ENCODE measurements around the gene CFAP54.

Gene CFAP54

DNA sequence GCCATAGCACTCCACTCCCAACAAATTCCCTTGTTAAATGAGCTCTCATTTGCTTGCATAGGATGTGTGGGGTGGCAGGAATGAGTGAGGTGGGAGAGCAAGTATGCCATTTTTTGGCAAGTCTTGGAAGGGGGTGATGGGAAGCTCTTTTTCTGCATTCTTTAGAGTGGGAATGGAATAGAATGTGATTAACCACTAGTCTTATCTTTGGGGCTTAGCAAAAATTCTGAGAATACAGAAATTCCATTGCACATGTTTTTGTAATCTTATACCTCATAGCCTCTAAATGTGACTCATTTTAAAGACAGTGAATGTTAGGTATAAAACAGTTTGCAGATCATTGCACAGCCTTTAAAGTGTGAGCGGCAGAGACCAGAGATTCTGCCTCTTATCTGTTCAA is 389.3 kb downstream of the CFAP54 start:
- TF ChIP-seq POLR2A (IDR thresholded peaks at IDR 0.05; ENCODE audit: extremely low read depth, insufficient read length) (no peak), MYC (IDR thresholded peaks at IDR 0.05; ENCODE audit: low read depth, low read length) (no peak), CTCF (IDR thresholded peaks at IDR 0.05; ENCODE audit: low read depth, low read length) (no peak), MAX (IDR thresholded peaks at IDR 0.05; ENCODE audit: low read depth, low read length) (no peak)
- H3K4me3 ChIP-seq (ENCODE audit: low read depth, low read length), result no peak overlapping the region
- DNase-seq (ENCODE audit: low read depth), result no peak

GRCh38 chr12:96879301-96879700 is 389.9 kb downstream of the CFAP54 start:
- no peak for DNase-seq (ENCODE audit: low read depth)
- no peak for TF ChIP-seq MYC (IDR thresholded peaks at IDR 0.05; ENCODE audit: low read depth, low read length)
- TF ChIP-seq POLR2A (IDR thresholded peaks at IDR 0.05; ENCODE audit: extremely low read depth, insufficient read length), result no peak
- no peak overlapping the region for H3K4me3 ChIP-seq (ENCODE audit: low read depth, low read length)

DNA sequence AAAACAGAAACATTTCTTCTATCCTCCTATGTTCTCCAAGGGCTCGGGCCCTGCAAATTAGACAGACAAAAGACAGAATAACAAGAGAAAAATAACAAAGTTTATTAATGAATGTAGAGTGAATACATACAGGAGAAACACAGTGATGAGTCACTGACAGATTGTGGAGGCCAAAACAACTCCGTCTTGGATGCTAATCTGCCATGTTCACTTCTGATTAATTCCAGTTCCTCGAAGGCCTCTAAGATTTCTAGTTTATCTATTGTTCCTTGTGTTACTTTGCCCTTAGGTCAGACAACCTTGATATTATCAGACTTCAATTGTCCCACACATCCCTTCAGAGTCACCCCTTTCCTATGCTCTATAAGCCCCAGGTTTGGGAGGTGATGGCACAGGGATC is 390.8 kb downstream of the CFAP54 start:
- DNase-seq (ENCODE audit: low read depth), result no peak
- no peak overlapping the region for H3K4me3 ChIP-seq (ENCODE audit: low read depth, low read length)
- TF ChIP-seq POLR2A (IDR thresholded peaks at IDR 0.05; ENCODE audit: extremely low read depth, insufficient read length) (no peak), CTCF (IDR thresholded peaks at IDR 0.05; ENCODE audit: low read depth, low read length) (no peak), MAX (IDR thresholded peaks at IDR 0.05; ENCODE audit: low read depth, low read length) (no peak), MYC (IDR thresholded peaks at IDR 0.05; ENCODE audit: low read depth, low read length) (no peak)

GRCh38 chr12:96881608-96882007 is 392.2 kb downstream of the CFAP54 start:
- H3K4me3 ChIP-seq (ENCODE audit: low read depth, low read length), result no peak overlapping the region
- no peak for DNase-seq (ENCODE audit: low read depth)
- TF ChIP-seq POLR2A (IDR thresholded peaks at IDR 0.05; ENCODE audit: extremely low read depth, insufficient read length) (no peak), MAX (IDR thresholded peaks at IDR 0.05; ENCODE audit: low read depth, low read length) (no peak), MYC (IDR thresholded peaks at IDR 0.05; ENCODE audit: low read depth, low read length) (no peak)

DNA sequence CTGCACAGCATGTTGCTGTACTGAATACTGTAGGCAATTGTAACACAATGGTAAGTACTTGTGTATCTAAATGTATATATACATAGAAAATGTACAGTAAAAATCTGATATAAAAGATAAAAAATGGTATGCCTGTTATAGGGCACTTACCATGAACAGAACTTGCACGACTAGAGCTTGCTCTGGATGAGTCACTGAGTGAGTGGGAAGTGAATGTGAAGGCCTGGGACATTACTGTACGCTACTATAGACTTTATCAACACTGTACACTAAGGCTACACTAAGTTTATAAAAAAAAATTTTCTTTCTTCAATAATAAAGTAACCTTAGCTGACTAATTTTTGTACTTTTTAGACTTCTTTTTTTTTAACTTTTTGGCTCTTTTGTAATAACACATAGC is 393.5 kb downstream of the CFAP54 start:
- H3K4me3 ChIP-seq (ENCODE audit: low read depth, low read length), result no peak overlapping the region
- DNase-seq (ENCODE audit: low read depth), result no peak
- TF ChIP-seq POLR2A (IDR thresholded peaks at IDR 0.05; ENCODE audit: extremely low read depth, insufficient read length) (no peak), MAX (IDR thresholded peaks at IDR 0.05; ENCODE audit: low read depth, low read length) (no peak)

- no peak for DNase-seq (ENCODE audit: low read depth)
- TF ChIP-seq POLR2A (IDR thresholded peaks at IDR 0.05; ENCODE audit: extremely low read depth, insufficient read length) (no peak), MAX (IDR thresholded peaks at IDR 0.05; ENCODE audit: low read depth, low read length) (no peak), MYC (IDR thresholded peaks at IDR 0.05; ENCODE audit: low read depth, low read length) (no peak), CTCF (IDR thresholded peaks at IDR 0.05; ENCODE audit: low read depth, low read length) (no peak)
Observed at GRCh38 chr12:96883571-96883970, 394.2 kb downstream of the CFAP54 start.

DNA sequence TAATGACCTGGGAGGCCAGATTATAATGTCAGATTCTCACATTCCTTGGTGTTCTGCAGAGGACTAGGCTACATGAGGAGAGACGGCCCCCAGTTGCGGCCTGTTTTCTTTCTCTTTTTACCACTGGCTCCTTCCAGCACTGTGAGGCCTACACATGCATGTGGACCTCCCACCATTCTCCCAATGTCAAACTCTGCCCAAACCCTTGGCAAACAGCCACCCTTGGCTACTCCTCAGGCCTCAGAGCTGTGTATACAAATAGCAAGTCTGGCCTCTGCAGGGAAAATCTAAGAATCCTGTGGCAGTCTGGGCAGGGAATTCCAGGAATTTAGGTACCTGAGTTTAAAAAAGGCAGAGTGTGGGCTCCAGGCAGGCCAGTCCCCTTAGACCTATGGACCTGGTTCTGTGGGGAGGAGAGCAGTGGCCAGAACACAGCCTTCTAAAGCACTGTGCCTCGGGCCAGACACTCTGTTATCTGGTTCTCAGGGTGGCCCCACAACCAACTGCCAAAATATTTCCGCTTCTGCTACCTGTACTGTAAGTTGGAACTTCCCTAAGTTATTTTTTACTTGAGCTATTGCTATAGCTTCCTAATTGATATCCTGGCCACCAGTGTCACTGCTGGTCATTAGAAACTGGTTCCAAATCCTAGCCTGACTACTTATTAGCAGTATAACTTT is 397.8 kb downstream of the CFAP54 start:
- no peak for DNase-seq (ENCODE audit: low read depth)
- TF ChIP-seq CTCF (IDR thresholded peaks at IDR 0.05; ENCODE audit: low read depth, low read length), result no peak
- TF ChIP-seq MAX (IDR thresholded peaks at IDR 0.05; ENCODE audit: low read depth, low read length), result no peak
- TF ChIP-seq MYC (IDR thresholded peaks at IDR 0.05; ENCODE audit: low read depth, low read length), result no peak
- TF ChIP-seq POLR2A (IDR thresholded peaks at IDR 0.05; ENCODE audit: extremely low read depth, insufficient read length), result no peak
- no peak overlapping the region for H3K4me3 ChIP-seq (ENCODE audit: low read depth, low read length)

More at GRCh38 chr12:96883571-96883970, 394.2 kb downstream of the CFAP54 start:
- no peak overlapping the region for H3K4me3 ChIP-seq (ENCODE audit: low read depth, low read length)
